ENCODE data around the gene KITLG.
"Not testable (repeated sequence)": the region's sequence is repeated elsewhere in the genome, so short reads cannot be mapped to it uniquely, and the experiment has no call there.

The KITLG gene

DNA sequence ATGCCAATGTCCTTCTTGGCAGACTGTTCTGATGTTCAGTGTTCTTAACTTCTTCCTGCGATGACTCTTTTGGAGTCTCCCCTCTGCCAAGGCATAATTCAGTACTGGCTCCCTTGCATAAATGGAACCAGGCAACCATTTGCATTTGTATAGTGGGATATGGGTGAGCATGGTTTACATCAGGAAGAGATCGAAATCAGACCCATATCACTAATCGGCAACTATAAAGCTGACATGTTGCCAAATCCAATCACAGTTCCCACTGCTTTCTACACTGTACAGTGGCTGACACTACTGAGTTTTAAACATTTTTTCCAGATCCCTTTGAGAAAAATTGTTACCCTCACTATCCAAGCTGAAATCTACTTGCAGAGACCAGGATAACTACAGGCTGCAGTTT is 83.8 kb downstream of the KITLG start:
- no peak for DNase-seq (ENCODE audit: low read depth)

GRCh38 chr12:88495031-88495430 is 85.2 kb downstream of the KITLG start:
- no peak for DNase-seq (ENCODE audit: low read depth)

- no peak for DNase-seq (ENCODE audit: low read depth)
Observed at GRCh38 chr12:88494520-88494919, 85.8 kb downstream of the KITLG start.

DNA sequence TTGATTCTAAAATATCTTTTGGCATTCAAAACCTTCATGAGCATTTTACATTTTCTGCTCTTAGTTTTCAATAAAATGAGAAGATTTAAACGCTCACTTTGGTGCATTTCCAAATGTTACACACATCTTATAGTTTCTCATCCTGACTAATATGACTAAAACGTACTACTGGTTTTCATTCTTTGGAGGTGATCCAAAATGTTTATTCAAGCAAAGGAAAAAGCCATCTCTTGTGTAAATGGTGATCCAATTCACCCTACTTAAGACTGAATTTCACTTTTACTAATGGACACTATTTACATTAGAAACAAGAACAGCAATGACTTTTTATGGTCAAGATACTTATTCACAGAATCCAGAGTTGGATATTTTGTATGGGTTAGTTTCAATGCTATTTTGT is 86.6 kb downstream of the KITLG start:
- DNase-seq (ENCODE audit: low read depth) = no peak

- DNase-seq (ENCODE audit: low read depth) = no peak
Observed at GRCh38 chr12:88490425-88490824, 89.8 kb downstream of the KITLG start.

- DNase-seq (ENCODE audit: low read depth) = no peak
Observed at GRCh38 chr12:88472775-88473174, 107.5 kb downstream of the KITLG start.

DNA sequence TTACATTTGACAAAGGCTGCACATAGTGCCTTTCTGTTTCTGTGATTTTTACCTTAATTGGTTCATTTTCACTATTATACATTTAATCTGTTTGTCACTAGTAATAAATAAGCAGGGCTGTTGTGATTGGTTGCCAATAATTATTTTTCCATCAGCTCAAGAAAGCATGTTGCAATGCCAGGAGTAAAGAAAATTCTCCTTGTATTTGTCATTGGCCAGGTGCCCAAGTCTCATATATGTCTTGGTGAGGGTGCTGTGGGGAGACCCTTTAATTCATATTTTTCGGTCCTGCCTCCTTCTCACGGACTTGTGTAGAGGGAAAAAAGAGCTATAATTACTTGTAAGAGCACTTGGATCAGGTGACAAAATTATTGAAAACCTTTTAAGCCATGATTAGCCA is 108.0 kb downstream of the KITLG start:
- no peak for DNase-seq (ENCODE audit: low read depth)

GRCh38 chr12:88471331-88472045 is 108.8 kb downstream of the KITLG start:
- DNase-seq (ENCODE audit: low read depth) = no peak

- no peak for DNase-seq (ENCODE audit: low read depth)
Observed at GRCh38 chr12:88469154-88469553, 111.1 kb downstream of the KITLG start.

DNA sequence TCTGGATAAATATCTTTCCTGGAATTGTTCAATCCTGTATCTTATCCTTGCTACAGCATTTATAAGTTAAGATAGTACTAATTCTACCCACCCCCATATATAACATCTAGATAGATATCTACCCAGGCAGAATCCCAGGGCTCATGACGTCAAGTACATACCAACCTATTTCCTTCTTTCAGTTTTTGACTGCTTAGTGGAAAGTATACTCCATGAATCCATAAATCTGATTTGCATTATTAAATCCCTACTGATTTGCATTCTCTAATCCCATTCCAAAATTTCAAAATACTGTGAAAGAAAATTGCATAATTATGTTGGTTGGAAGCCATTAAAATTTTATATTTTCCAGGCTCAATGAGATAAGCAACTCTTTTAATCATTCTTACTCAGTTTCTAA is 111.7 kb downstream of the KITLG start:
- DNase-seq (ENCODE audit: low read depth) = no peak

DNA sequence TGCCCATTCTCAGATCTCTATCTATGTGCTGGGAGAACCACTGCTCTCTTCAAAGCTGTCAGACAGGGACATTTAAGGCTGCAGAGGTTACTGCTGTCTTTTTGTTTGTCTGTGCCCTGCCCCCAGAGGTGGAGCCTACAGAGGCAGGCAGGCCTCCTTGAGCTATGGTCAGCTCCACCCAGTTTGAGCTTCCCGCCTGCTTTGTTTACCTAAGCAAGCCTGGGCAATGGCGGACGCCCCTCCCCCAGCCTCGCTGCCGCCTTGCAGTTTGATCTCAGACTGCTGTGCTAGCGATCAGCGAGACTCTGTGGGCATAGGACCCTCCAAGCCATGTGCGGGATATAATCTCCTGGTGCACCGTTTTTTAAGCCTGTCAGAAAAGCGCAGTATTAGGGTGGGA is 113.6 kb downstream of the KITLG start:
- DNase-seq (ENCODE audit: low read depth) = not testable (repeated sequence)

DNA sequence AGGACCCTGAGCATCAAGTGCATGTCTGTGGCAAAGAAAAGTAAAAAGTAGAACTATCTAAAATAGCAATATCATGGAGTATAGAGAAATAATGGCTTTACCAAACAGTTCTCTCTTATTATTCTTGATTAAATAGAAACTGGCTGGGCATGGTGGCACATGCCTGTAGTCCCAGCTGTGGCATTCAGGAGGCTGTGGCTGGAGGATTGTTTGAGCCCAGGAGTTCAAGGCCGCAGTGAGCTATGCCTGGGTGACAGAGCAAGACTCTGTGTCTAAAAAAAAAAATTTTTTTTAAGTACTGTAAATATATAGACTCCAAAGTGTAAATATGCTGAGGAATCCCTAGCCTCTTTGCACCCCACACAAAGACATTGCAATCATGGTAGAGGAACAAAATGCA is 121.9 kb downstream of the KITLG start:
- DNase-seq (ENCODE audit: low read depth) = no peak

DNA sequence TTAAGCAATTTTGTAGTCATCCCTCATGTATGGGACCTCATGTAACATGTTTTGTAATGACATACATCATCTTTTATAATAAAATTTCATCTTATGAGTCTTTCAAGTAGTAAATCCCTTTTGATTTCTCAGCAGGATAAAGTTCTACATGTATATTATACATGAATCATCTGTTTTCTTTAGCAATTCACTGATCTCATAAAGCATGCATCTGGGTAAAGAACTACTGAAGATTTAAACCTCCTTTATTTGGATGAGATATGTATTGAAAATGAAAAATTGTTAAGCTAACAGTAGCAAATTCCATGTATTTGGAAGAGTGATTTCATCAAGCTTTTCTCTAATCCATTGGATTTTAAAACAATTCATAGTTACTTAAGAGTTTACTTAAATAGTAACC is 126.9 kb downstream of the KITLG start:
- DNase-seq (ENCODE audit: low read depth) = no peak

GRCh38 chr12:88451205-88451604 is 129.1 kb downstream of the KITLG start:
- no peak for DNase-seq (ENCODE audit: low read depth)

- no peak for DNase-seq (ENCODE audit: low read depth)
Observed at GRCh38 chr12:88450136-88450535, 130.1 kb downstream of the KITLG start.

- DNase-seq (ENCODE audit: low read depth) = no peak
Observed at GRCh38 chr12:88448337-88448915, 131.8 kb downstream of the KITLG start.

DNA sequence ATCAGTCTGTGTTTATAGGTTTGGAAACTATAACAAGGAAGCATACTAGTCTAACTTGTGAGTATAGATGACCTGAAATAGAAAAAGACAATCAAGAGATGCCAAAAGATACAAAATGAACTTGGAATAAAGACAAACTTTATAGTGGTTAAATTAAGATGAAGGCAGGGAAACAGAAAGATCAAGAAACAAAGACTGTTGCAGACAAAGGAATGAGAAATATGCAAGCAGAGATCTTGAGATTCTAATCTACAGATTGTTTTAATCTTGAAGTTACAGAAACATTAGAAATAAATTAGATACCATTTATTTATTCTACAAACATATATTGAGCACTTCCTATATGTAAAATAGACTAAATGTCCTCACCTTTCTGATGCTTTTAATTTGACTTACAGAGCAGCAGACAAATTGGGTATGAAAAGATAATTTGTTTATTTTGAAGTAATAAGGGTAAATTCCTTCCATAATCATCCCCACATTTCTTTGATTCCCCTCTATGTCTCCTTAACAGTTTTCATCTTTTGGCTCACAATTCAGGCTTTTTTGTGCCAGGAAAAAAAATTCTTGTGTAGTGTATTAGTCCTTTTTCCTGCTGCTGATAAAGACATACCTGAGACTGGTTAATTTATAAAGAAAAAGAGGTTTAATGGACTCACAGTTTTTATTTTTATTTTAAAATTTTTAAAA is 134.4 kb downstream of the KITLG start:
- DNase-seq (ENCODE audit: low read depth) = no peak

DNA sequence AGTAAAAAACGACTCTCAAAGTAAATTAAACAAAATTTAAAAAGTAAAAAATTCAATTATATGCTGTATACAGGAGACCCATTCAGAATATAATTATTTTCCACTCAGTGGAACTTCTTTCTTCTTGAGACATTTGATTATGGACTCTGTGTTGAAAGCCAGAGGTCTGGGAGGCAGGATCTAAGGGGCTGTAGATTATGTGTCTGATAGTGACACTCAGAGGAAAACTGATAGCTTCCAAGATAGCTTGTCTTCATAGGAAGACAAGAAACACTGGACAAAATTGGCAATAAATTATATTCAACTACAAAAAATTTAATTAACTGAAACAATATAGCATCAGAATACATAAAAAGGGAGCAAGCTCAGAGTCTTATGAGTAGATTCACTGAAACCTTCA is 135.8 kb downstream of the KITLG start:
- DNase-seq (ENCODE audit: low read depth) = no peak
